Ovary (tissue), 3 donors: ENCODE results near the gene FRMD4A.

Experiments used
- POLR2A ChIP-seq: fragments of 450-650 bp; IDR thresholded peaks from one replicate; pipeline ENCODE4 v1.6.1; 2017; ENCODE audit warnings: antibody characterized with exemption, mild to moderate bottlenecking, moderate library complexity
- TF ChIP-seq, protein P1 (sequence below), 3 donors: fragments of 450-650 bp in 2 of 3; fragments of 200-600 bp in 1 of 3; IDR thresholded peaks; one replicate each; pipeline versions ENCODE4 v1.5.1 to v1.8.0; 2016 to 2022; ENCODE audit warnings: antibody characterized with exemption in 3 of 3, mild to moderate bottlenecking in 1 of 3
- donor health status: DM: no; HTN: no; CAD: no.

DNA sequence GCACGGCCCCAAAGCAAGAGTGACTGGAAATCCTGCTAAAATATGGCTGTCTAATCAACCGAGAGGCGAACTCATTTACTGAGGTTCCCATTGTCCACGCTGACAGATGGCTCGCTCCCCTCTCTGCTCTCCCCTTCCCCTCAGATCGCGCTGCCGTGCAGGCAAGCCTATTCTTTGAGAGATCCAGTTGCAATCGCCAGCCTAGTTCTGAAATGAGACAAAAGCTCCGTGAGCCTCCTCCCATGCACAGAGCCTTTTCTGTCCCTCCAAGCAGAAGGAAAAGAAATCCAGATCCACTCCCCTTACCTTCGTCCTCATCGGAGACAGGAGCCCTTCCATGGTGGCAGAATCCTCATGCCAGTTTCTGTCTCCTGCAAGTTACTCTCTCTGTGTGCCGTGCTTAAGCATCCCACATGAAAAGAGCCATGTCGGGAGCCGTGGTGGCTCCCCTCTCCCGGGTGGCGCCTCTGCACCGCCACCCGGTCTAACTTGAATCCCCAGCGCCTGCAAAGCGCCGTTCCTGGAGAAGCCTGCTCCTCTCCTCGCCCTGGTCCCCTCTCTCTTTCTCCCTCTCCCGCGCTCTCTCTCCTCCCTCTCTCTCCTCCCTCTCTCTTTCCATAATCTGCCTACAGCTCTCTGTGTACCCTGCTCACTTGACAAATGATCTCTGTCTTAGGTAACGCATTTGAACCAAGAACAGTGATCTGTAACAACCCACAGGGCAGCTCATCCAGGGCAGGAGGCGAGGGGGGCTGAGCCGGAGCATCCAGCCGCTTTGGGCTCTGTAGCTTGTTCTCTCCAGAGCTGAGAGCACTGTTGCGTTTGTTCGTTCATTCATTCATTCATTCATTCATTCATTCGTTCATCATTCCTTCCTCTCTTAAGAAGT lies 156.8 kb downstream of the FRMD4A start:
- no peak for TF ChIP-seq POLR2A
- TF ChIP-seq, protein P1, sequence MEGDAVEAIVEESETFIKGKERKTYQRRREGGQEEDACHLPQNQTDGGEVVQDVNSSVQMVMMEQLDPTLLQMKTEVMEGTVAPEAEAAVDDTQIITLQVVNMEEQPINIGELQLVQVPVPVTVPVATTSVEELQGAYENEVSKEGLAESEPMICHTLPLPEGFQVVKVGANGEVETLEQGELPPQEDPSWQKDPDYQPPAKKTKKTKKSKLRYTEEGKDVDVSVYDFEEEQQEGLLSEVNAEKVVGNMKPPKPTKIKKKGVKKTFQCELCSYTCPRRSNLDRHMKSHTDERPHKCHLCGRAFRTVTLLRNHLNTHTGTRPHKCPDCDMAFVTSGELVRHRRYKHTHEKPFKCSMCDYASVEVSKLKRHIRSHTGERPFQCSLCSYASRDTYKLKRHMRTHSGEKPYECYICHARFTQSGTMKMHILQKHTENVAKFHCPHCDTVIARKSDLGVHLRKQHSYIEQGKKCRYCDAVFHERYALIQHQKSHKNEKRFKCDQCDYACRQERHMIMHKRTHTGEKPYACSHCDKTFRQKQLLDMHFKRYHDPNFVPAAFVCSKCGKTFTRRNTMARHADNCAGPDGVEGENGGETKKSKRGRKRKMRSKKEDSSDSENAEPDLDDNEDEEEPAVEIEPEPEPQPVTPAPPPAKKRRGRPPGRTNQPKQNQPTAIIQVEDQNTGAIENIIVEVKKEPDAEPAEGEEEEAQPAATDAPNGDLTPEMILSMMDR (IDR thresholded peaks at IDR 0.05): no peak
